GM15510 (cell line): Measurements from ENCODE around the gene ANKRD29.

Experiments
- POLR2A ChIP-seq: IDR thresholded peaks from 3 replicates; pipeline ENCODE4 v1.6.1; 2011; ENCODE audit warnings: borderline replicate concordance; ENCODE audit not compliant: insufficient read length; ENCODE audit errors: extremely low read depth

Gene ANKRD29

GRCh38 chr18:23584019-23584983 is 78.4 kb downstream of the ANKRD29 start:
- TF ChIP-seq POLR2A = no peak

DNA sequence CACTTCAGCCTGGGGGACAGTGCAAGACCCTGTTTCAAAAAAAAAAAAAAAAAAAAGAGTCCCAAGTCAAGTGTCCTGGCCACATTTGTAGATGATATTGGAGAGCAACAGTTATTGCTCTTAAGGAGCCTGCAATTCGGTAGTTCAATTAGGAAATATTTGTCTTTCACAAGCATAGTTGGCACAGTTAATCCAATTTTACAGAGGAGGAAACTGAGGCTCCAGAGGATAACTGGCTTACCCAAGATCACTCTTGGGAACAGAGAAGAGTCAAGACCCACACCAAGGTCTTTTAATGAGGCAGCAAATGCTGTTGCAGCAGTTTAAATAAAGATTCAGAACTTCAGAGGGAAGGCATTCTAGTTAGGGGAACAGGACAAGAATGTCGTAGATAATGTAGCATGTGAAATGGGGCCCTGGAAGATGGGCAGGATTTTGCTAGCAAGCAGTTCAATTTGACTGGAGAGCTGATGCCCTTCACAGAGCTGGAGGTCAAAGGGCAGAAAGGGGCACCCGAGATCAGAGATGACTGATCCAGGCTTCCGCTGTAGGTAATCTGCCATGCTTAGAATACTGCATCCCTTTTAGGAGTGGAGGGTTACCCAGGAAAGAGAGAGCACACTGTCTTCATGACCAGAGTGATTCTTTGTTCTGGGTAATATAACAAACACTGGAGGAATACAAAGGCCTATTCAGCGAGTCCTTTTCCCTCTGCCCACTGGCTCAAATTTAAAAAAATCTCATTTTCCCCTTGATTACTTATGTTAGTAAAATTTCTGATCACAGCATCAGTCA is 79.4 kb downstream of the ANKRD29 start:
- no peak for TF ChIP-seq POLR2A

DNA sequence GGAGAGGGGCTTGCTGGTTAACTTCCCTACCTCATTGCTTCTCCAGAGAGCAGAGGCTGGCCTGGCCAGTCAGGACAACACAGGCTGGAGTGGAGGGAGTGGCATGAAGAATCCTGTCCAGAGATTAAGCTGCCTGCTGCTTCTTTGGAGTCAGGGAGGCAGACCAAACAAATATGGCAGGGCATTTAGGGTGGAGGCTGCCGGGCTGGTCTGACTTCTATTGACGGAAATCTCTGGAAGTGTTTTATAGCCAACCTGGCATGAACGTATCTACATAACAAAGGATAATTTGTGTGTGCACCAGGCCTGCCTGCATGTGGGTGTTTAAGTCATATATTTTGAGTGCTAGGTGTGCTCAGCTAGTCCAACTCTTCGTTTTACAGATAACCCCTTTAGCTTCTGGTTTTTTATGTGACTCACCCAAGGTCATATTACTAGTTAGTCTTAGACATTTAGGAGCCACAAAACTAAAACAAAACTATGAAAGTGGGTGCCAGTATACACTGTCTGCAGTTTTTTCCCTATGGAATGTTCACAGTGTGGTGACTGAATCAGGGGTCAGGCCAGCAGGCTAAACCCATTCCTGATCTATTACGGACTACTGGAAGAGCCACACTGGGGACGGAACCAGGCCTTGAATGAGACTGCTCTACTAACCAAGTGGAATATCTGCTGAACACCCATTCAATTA is 81.9 kb downstream of the ANKRD29 start:
- no peak for TF ChIP-seq POLR2A

DNA sequence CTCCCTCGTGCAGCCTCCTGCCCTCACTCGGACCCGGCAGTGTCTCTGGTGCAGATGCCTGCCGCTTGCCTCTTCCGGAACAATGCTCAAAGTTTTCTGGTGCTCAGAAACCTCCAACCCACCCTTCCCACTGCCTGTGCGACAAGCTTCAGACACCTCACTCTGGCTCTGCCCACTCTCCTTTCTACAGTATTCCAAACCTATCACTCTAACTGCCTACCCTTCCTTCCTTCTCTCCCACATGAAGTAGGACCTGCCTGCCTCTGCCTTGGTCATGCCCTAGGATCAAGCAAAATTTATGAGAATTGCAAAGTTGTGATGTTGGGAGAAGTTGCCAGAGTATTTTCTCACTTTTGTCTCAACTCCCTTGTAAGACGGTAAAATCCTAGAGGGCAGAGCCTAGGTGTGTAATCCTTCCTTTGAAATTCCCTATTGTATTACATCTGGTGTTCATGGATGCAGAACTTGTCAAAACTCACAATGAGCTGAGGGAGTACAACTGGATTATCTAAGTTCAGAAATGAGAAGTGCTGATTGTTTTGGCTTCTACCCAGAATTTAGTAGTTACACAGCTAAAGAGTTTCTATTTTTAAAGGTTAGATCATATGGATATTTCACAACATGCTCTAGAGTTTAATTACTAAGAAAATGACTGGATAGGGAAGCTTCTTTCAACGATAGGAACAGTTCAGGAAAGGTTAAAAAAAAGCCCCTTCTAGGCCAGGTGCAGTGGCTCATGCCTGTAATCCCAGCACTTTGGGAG is 83.6 kb downstream of the ANKRD29 start:
- no peak for TF ChIP-seq POLR2A

DNA sequence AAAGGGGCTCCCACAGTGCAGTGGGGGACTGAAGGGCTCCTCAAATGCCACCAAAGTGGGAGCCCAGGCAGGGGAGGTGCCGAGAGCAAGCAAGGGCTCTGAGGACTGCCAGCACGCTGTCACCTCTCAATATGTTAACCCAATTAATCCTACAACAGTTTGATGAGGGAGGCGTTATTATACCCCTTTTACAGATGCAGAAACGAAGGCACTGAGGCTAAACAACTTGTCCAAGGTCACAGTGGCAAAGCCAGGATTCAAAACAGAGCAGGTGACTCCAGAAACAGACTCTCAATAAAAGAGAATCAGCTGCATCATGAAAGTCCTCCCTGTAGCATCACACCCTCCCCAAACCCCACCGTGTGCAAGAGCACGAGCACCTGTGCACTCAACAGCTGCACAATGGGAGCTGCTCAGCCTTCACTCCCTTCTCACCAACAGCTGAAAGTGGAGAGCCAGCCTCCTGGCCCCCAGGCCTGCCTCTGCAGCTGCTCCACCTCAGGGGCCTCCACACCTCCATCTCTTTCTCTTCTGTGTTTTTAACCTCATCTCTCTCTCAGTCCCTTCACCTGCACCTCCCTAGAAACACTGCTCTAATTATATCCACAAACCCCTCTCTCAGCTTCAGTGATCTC is 84.5 kb downstream of the ANKRD29 start:
- TF ChIP-seq POLR2A = no peak

DNA sequence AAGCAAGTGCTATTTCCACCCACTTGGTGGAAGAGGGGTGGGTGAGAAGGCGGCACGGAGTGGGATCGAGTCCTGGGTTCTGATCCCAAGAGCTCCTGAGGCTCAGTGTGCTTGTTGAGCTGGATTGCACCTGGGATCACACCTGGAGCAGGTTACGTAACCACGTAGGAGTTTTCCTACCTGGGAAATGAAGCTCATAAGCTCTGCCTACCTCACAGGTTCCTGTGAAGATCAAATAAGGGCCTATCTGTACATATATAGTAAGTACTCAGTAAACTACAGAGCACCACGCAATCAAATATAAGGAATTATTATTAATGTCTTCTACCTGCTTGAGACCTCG is 87.4 kb downstream of the ANKRD29 start:
- TF ChIP-seq POLR2A = no peak

DNA sequence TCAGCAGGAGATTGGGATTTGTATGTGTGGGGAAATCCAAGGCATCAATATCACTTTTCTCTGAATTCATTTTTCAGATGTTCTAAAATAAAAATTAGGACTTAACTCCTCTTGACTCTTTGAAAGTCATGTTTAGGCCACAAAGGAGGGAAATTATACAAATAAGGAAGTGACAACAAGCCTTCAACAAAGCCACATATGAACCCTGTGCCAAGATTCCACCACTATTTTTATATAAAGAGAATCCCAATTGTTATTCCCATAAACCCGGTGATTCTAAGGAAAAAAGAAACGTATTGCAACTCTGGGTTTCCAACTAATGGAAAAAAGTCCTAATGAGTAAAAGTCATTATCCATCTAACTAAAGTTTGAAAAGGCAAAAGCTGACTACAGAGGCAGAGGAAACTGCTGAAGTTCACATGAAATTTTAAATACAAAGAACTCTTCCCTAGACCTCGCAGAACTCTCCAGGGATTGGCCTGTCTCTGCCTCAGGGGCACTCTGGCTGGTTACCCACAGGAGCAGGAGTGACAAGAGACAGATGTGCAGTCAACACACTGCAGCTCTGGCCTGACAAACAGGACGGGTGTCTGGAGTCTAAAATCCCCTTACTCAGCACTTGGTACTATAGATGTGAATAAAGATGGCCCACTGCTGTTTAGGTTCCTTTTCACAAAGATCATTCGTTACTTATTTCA is 88.0 kb downstream of the ANKRD29 start:
- TF ChIP-seq POLR2A = no peak

GRCh38 chr18:23573626-23574431 is 88.9 kb downstream of the ANKRD29 start:
- TF ChIP-seq POLR2A = no peak

GRCh38 chr18:23573020-23573419 is 89.7 kb downstream of the ANKRD29 start:
- no peak for TF ChIP-seq POLR2A

DNA sequence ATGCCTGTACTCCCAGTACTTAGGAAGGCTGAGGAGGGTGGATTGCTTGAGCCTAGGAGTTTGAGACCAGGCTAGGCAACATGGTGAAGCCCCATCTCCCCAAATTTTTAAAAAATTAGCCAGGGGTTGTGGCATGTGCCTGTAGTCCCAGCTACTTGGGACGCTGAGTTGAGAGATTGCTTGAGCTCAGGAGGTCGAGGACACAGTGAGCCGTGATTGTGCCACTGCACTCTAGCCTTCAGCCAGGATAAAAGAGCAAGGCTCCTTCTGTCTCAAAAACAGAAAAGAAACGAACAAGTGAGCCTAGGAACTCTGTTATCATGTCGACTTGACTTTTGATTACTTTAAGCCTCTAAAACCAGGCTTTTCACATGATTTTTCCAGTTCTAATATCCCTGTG is 90.1 kb downstream of the ANKRD29 start:
- TF ChIP-seq POLR2A = no peak

- TF ChIP-seq POLR2A = no peak
Measured at GRCh38 chr18:23572012-23572411, 90.7 kb downstream of the ANKRD29 start.

- no peak for TF ChIP-seq POLR2A
Measured at GRCh38 chr18:23570912-23571504, 91.7 kb downstream of the ANKRD29 start.

GRCh38 chr18:23569299-23570063 is 93.2 kb downstream of the ANKRD29 start:
- TF ChIP-seq POLR2A = no peak
